Measurements from ENCODE around the gene DIAPH1. TPM values are rescaled to one million over a fixed set of nuclear protein-coding genes. Genes with fewer than 3 reads are reported as not detected.

Gene DIAPH1
- total RNA-seq, 4 donors from 2014 or later = 55.4 to 150 (median 91.4) TPM

- WGBS, 2 donors (ENCODE audit: low coverage in 1 of 2) = 90 to 99% methylated on average over 3 to 5 of the region's 5 CpGs
- in situ Hi-C loops (cut with MboI; ENCODE audit: low pct_ligation_motif_present in 1 of 4, low pct_unique_long_range_greater_than_20kb in 1 of 4, low sequenced_read_pairs in 3 of 4) (no loop called here), intact Hi-C loops (cut with DNase I; ENCODE audit: low total_unique reads) (no loop called here)
- Histone ChIP-seq H3K9me3 (peaks cover 25 to 33% of the 10 kb centered on the region in 2 donors), H3K4me3 (no peak overlapping the region), H3K27ac (no peak overlapping the region), H3K27me3 (no peaks in the 10 kb centered on the region), H3K36me3 (peaks cover 0 to 35% (median 13%) of the 10 kb centered on the region in 4 donors), H3K4me1 (no peaks in the 10 kb centered on the region)
- TF ChIP-seq POLR2AphosphoS5 (IDR thresholded peaks at IDR 0.05) (no peak), POLR2A (IDR thresholded peaks at IDR 0.05) (no peak), EP300 (IDR thresholded peaks at IDR 0.05; ENCODE audit: low read depth) (no peak), CTCF (IDR thresholded peaks at IDR 0.05) (no peak)
- no peak for DNase-seq
These were observed 70.9 kb downstream of the DIAPH1 start for GRCh38 chr5:141547921-141548320.

GRCh38 chr5:141547488-141547887, 71.3 kb downstream of the DIAPH1 start:
- WGBS, 2 donors (ENCODE audit: low coverage in 1 of 2) = 97 to 100% methylated on average over 1 of the region's 1 CpG
- Histone ChIP-seq H3K4me1 (no peaks in the 10 kb centered on the region), H3K36me3 (peaks cover 0 to 35% (median 13%) of the 10 kb centered on the region in 4 donors), H3K9me3 (peaks cover 25 to 33% of the 10 kb centered on the region in 2 donors), H3K27me3 (no peaks in the 10 kb centered on the region), H3K27ac (no peak overlapping the region), H3K4me3 (no peak overlapping the region)
- no peak for TF ChIP-seq CTCF (IDR thresholded peaks at IDR 0.05)
- no peak for TF ChIP-seq POLR2AphosphoS5 (IDR thresholded peaks at IDR 0.05)
- no peak for TF ChIP-seq POLR2A (IDR thresholded peaks at IDR 0.05)
- no peak for TF ChIP-seq EP300 (IDR thresholded peaks at IDR 0.05; ENCODE audit: low read depth)
- in situ Hi-C loops (cut with MboI; ENCODE audit: low pct_ligation_motif_present in 1 of 4, low pct_unique_long_range_greater_than_20kb in 1 of 4, low sequenced_read_pairs in 3 of 4) = no loop called here
- intact Hi-C loops (cut with DNase I; ENCODE audit: low total_unique reads) = no loop called here
- DNase-seq = no peak

- intact Hi-C loops (cut with DNase I; ENCODE audit: low total_unique reads) = no loop called here
- Histone ChIP-seq H3K4me3 (no peak overlapping the region), H3K27ac (no peak overlapping the region), H3K9me3 (peaks cover 16 to 17% of the 10 kb centered on the region in 2 donors), H3K27me3 (no peaks in the 10 kb centered on the region), H3K4me1 (no peaks in the 10 kb centered on the region), H3K36me3 (peaks cover 0 to 30% (median 9%) of the 10 kb centered on the region in 4 donors)
- WGBS, 2 donors (ENCODE audit: low coverage in 1 of 2) = 87 to 96% methylated on average over 2 of the region's 2 CpGs
- in situ Hi-C loops (cut with MboI; ENCODE audit: low pct_ligation_motif_present in 1 of 4, low pct_unique_long_range_greater_than_20kb in 1 of 4, low sequenced_read_pairs in 3 of 4) = no loop called here
- no peak for TF ChIP-seq POLR2AphosphoS5 (IDR thresholded peaks at IDR 0.05)
- TF ChIP-seq EP300 (IDR thresholded peaks at IDR 0.05; ENCODE audit: low read depth) = no peak
- no peak for TF ChIP-seq POLR2A (IDR thresholded peaks at IDR 0.05)
- TF ChIP-seq CTCF (IDR thresholded peaks at IDR 0.05) = no peak
- no peak for DNase-seq
These were observed 75.7 kb downstream of the DIAPH1 start for GRCh38 chr5:141543053-141543452.

GRCh38 chr5:141534492-141535213, 84.1 kb downstream of the DIAPH1 start:
- in situ Hi-C loops (cut with MboI; ENCODE audit: low pct_ligation_motif_present in 1 of 4, low pct_unique_long_range_greater_than_20kb in 1 of 4, low sequenced_read_pairs in 3 of 4) (no loop called here), intact Hi-C loops (cut with DNase I; ENCODE audit: low total_unique reads) (no loop called here)
- no peak for DNase-seq
- Histone ChIP-seq H3K27ac (no peak overlapping the region), H3K4me1 (no peaks in the 10 kb centered on the region), H3K9me3 (no peaks in the 10 kb centered on the region), H3K36me3 (peaks cover 0 to 11% (median 2%) of the 10 kb centered on the region in 4 donors), H3K27me3 (no peaks in the 10 kb centered on the region), H3K4me3 (no peak overlapping the region)
- WGBS, 2 donors (ENCODE audit: low coverage in 1 of 2) = 95 to 96% methylated on average over 4 of the region's 4 CpGs
- TF ChIP-seq CTCF (IDR thresholded peaks at IDR 0.05) = no peak
- TF ChIP-seq EP300 (IDR thresholded peaks at IDR 0.05; ENCODE audit: low read depth) = no peak
- no peak for TF ChIP-seq POLR2AphosphoS5 (IDR thresholded peaks at IDR 0.05)
- no peak for TF ChIP-seq POLR2A (IDR thresholded peaks at IDR 0.05)

All from transverse colon (tissue), 4 donors.